Activated CD4-positive, alpha-beta T cell treated with anti-CD3 and anti-CD28 coated beads for 24 hours (primary cell): ENCODE measurements around the gene SYNJ2.

Source experiments
- DNase-seq, 2 donors: peaks; one replicate each; pipeline ENCODE4 v3.0.0-alpha.2; 2020; ENCODE audit warnings: low read depth in 2 of 2

Gene SYNJ2

GRCh38 chr6:158080849-158081656, 99.4 kb downstream of the SYNJ2 start:
- DNase-seq, result no peak

GRCh38 chr6:158081657-158081935, 99.9 kb downstream of the SYNJ2 start:
- DNase-seq, result no peak

- no peak for DNase-seq
These were observed 102.0 kb downstream of the SYNJ2 start for GRCh38 chr6:158083455-158084325.

GRCh38 chr6:158085261-158086053, 103.8 kb downstream of the SYNJ2 start:
- no peak for DNase-seq

- no peak for DNase-seq
These were observed 104.4 kb downstream of the SYNJ2 start for GRCh38 chr6:158086054-158086503.

- DNase-seq, result no peak
These were observed 105.0 kb downstream of the SYNJ2 start for GRCh38 chr6:158086504-158087223.

- no peak for DNase-seq
These were observed 105.7 kb downstream of the SYNJ2 start for GRCh38 chr6:158087224-158087867.

GRCh38 chr6:158092806-158093205, 111.1 kb downstream of the SYNJ2 start:
- no peak for DNase-seq

- DNase-seq, result no peak
These were observed 113.4 kb downstream of the SYNJ2 start for GRCh38 chr6:158095031-158095430.

- DNase-seq, result no peak
These were observed 114.0 kb downstream of the SYNJ2 start for GRCh38 chr6:158095671-158096070.

GRCh38 chr6:158103228-158103627, 121.6 kb downstream of the SYNJ2 start:
- DNase-seq, result no peak

GRCh38 chr6:158104696-158105095, 123.0 kb downstream of the SYNJ2 start:
- DNase-seq, result no peak

GRCh38 chr6:158109748-158110147, 128.1 kb downstream of the SYNJ2 start:
- no peak for DNase-seq

GRCh38 chr6:158110986-158111385, 129.3 kb downstream of the SYNJ2 start:
- no peak for DNase-seq

GRCh38 chr6:158111987-158112386, 130.3 kb downstream of the SYNJ2 start:
- DNase-seq, result no peak

- DNase-seq, result no peak
These were observed 132.1 kb downstream of the SYNJ2 start for GRCh38 chr6:158113802-158114201.

- DNase-seq, result no peak
These were observed 133.4 kb downstream of the SYNJ2 start for GRCh38 chr6:158115102-158115501.

GRCh38 chr6:158115508-158115907, 133.8 kb downstream of the SYNJ2 start:
- no peak for DNase-seq

GRCh38 chr6:158118886-158119285, 137.2 kb downstream of the SYNJ2 start:
- DNase-seq, result no peak

GRCh38 chr6:158121335-158121734, 139.7 kb downstream of the SYNJ2 start:
- no peak for DNase-seq

- DNase-seq, result no peak
These were observed 140.4 kb downstream of the SYNJ2 start for GRCh38 chr6:158122048-158122447.
